ENCODE data around the gene CCM2L.

DNA sequence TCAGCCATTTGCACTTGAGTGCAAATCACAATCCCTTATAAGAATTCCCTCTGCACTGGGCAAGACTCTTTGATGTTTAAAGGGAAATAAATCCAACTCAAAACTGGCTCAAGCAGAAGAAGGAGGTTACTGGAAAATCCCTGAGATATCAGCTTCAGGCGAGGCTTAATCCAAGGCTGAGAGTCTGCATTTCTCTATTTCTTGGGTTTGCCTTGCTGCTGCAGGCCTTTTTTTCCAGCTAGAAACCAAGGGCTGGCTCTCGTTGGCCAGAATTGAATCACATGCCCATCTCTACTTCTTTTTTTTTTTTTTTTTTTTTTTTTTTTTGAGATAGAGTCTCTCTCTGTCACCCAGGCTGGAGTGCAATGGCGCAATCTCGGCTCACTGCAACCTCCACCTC lies 53.5 kb downstream of the CCM2L start:
- no peak for TF ChIP-seq EZH2phosphoT487 (IDR thresholded peaks at IDR 0.05; ENCODE audit: unreplicated experiment)
- no peak for TF ChIP-seq CREB1 (CRISPR knock-in tag; IDR thresholded peaks at IDR 0.05; ENCODE audit: low read depth)
- TF ChIP-seq, protein P1, sequence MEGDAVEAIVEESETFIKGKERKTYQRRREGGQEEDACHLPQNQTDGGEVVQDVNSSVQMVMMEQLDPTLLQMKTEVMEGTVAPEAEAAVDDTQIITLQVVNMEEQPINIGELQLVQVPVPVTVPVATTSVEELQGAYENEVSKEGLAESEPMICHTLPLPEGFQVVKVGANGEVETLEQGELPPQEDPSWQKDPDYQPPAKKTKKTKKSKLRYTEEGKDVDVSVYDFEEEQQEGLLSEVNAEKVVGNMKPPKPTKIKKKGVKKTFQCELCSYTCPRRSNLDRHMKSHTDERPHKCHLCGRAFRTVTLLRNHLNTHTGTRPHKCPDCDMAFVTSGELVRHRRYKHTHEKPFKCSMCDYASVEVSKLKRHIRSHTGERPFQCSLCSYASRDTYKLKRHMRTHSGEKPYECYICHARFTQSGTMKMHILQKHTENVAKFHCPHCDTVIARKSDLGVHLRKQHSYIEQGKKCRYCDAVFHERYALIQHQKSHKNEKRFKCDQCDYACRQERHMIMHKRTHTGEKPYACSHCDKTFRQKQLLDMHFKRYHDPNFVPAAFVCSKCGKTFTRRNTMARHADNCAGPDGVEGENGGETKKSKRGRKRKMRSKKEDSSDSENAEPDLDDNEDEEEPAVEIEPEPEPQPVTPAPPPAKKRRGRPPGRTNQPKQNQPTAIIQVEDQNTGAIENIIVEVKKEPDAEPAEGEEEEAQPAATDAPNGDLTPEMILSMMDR (conservative IDR thresholded peaks at IDR 0.05; ENCODE audit: low read depth in 2 of 2): no peak
- TF ChIP-seq, protein P2, sequence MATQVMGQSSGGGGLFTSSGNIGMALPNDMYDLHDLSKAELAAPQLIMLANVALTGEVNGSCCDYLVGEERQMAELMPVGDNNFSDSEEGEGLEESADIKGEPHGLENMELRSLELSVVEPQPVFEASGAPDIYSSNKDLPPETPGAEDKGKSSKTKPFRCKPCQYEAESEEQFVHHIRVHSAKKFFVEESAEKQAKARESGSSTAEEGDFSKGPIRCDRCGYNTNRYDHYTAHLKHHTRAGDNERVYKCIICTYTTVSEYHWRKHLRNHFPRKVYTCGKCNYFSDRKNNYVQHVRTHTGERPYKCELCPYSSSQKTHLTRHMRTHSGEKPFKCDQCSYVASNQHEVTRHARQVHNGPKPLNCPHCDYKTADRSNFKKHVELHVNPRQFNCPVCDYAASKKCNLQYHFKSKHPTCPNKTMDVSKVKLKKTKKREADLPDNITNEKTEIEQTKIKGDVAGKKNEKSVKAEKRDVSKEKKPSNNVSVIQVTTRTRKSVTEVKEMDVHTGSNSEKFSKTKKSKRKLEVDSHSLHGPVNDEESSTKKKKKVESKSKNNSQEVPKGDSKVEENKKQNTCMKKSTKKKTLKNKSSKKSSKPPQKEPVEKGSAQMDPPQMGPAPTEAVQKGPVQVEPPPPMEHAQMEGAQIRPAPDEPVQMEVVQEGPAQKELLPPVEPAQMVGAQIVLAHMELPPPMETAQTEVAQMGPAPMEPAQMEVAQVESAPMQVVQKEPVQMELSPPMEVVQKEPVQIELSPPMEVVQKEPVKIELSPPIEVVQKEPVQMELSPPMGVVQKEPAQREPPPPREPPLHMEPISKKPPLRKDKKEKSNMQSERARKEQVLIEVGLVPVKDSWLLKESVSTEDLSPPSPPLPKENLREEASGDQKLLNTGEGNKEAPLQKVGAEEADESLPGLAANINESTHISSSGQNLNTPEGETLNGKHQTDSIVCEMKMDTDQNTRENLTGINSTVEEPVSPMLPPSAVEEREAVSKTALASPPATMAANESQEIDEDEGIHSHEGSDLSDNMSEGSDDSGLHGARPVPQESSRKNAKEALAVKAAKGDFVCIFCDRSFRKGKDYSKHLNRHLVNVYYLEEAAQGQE (IDR thresholded peaks at IDR 0.05; ENCODE audit: unreplicated experiment): no peak
- no peak for TF ChIP-seq POLR2AphosphoS5 (IDR thresholded peaks at IDR 0.05; ENCODE audit: low read depth)
- TF ChIP-seq STAT1 (IDR thresholded peaks at IDR 0.05; ENCODE audit: unreplicated experiment): no peak
- TF ChIP-seq EZH2 (IDR thresholded peaks at IDR 0.05; ENCODE audit: low read depth, unreplicated experiment): no peak
- TF ChIP-seq, protein P3, sequence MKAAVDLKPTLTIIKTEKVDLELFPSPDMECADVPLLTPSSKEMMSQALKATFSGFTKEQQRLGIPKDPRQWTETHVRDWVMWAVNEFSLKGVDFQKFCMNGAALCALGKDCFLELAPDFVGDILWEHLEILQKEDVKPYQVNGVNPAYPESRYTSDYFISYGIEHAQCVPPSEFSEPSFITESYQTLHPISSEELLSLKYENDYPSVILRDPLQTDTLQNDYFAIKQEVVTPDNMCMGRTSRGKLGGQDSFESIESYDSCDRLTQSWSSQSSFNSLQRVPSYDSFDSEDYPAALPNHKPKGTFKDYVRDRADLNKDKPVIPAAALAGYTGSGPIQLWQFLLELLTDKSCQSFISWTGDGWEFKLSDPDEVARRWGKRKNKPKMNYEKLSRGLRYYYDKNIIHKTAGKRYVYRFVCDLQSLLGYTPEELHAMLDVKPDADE (IDR thresholded peaks at IDR 0.05): no peak
- TF ChIP-seq JUNB (IDR thresholded peaks at IDR 0.05; ENCODE audit: unreplicated experiment): no peak
- TF ChIP-seq, protein P4, sequence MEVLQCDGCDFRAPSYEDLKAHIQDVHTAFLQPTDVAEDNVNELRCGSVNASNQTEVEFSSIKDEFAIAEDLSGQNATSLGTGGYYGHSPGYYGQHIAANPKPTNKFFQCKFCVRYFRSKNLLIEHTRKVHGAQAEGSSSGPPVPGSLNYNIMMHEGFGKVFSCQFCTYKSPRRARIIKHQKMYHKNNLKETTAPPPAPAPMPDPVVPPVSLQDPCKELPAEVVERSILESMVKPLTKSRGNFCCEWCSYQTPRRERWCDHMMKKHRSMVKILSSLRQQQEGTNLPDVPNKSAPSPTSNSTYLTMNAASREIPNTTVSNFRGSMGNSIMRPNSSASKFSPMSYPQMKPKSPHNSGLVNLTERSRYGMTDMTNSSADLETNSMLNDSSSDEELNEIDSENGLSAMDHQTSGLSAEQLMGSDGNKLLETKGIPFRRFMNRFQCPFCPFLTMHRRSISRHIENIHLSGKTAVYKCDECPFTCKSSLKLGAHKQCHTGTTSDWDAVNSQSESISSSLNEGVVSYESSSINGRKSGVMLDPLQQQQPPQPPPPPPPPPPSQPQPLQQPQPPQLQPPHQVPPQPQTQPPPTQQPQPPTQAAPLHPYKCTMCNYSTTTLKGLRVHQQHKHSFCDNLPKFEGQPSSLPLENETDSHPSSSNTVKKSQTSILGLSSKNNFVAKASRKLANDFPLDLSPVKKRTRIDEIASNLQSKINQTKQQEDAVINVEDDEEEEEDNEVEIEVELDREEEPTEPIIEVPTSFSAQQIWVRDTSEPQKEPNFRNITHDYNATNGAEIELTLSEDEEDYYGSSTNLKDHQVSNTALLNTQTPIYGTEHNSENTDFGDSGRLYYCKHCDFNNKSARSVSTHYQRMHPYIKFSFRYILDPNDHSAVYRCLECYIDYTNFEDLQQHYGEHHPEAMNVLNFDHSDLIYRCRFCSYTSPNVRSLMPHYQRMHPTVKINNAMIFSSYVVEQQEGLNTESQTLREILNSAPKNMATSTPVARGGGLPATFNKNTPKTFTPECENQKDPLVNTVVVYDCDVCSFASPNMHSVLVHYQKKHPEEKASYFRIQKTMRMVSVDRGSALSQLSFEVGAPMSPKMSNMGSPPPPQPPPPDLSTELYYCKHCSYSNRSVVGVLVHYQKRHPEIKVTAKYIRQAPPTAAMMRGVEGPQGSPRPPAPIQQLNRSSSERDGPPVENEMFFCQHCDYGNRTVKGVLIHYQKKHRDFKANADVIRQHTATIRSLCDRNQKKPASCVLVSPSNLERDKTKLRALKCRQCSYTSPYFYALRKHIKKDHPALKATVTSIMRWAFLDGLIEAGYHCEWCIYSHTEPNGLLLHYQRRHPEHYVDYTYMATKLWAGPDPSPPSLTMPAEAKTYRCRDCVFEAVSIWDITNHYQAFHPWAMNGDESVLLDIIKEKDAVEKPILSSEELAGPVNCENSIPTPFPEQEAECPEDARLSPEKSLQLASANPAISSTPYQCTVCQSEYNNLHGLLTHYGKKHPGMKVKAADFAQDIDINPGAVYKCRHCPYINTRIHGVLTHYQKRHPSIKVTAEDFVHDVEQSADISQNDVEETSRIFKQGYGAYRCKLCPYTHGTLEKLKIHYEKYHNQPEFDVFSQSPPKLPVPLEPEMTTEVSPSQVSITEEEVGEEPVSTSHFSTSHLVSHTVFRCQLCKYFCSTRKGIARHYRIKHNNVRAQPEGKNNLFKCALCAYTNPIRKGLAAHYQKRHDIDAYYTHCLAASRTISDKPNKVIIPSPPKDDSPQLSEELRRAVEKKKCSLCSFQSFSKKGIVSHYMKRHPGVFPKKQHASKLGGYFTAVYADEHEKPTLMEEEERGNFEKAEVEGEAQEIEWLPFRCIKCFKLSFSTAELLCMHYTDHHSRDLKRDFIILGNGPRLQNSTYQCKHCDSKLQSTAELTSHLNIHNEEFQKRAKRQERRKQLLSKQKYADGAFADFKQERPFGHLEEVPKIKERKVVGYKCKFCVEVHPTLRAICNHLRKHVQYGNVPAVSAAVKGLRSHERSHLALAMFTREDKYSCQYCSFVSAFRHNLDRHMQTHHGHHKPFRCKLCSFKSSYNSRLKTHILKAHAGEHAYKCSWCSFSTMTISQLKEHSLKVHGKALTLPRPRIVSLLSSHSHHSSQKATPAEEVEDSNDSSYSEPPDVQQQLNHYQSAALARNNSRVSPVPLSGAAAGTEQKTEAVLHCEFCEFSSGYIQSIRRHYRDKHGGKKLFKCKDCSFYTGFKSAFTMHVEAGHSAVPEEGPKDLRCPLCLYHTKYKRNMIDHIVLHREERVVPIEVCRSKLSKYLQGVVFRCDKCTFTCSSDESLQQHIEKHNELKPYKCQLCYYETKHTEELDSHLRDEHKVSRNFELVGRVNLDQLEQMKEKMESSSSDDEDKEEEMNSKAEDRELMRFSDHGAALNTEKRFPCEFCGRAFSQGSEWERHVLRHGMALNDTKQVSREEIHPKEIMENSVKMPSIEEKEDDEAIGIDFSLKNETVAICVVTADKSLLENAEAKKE (CRISPR knock-in tag; IDR thresholded peaks at IDR 0.05): no peak
- no peak for TF ChIP-seq ZNF114 (CRISPR knock-in tag; IDR thresholded peaks at IDR 0.05)
- TF ChIP-seq ZNF331 (CRISPR knock-in tag; IDR thresholded peaks at IDR 0.05; ENCODE audit: low read depth): no peak
- no peak for TF ChIP-seq NANOG (IDR thresholded peaks at IDR 0.05; ENCODE audit: borderline replicate concordance)
